Prostate gland (tissue), 2 donors: Measurements from ENCODE around the gene CALML6. TPM values are rescaled to one million over a fixed set of nuclear protein-coding genes. Genes with fewer than 3 reads are reported as not detected.
"Not testable (repeated sequence)": the region's sequence is repeated elsewhere in the genome, so short reads cannot be mapped to it uniquely, and the experiment has no call there.

Source experiments
- DNase-seq: peaks from one replicate; pipeline ENCODE4 v3.0.0-alpha.2; 2019; ENCODE audit warnings: low spot score
- H3K27ac ChIP-seq, 2 donors: fragments of 200-600 bp; sonication (generic); 2 replicates each; pipeline ENCODE4 v1.5.1; 2017 to 2019
- H3K27me3 ChIP-seq: fragments of 200-600 bp; sonication (generic); replicated peaks from 2 replicates; pipeline ENCODE4 v1.5.1; 2019; ENCODE audit not compliant: insufficient read depth
- H3K36me3 ChIP-seq, 2 donors: fragments of 200-600 bp; sonication (generic); 1 replicate in 1 of 2; 2 replicates in 1 of 2; pipeline versions ENCODE4 v1.5.1 to v1.8.1; 2017 to 2019
- H3K4me1 ChIP-seq: fragments of 200-600 bp; sonication (generic); replicated peaks from 2 replicates; pipeline ENCODE4 v1.5.1; 2019
- H3K4me3 ChIP-seq, 2 donors: fragments of 200-600 bp; sonication (generic); 2 replicates each; pipeline ENCODE4 v1.5.1; 2017 to 2019
- H3K9me3 ChIP-seq: fragments of 200-600 bp; sonication (generic); 2 replicates; pipeline ENCODE4 v1.5.1; 2017
- CTCF ChIP-seq, 4 experiments: fragments of 200-600 bp in 2 of 4; fragments of 450-650 bp in 2 of 4; sonication (generic) in 2 of 4; IDR thresholded peaks; 1 replicate in 3 of 4; 2 replicates in 1 of 4; pipeline ENCODE4 v1.5.1; 2016 to 2019; ENCODE audit warnings: antibody characterized with exemption in 4 of 4, mild to moderate bottlenecking in 2 of 4, moderate library complexity in 2 of 4
- POLR2A ChIP-seq: fragments of 450-650 bp; IDR thresholded peaks from one replicate; pipeline ENCODE4 v1.6.1; 2016; ENCODE audit warnings: antibody characterized with exemption, mild to moderate bottlenecking
- POLR2AphosphoS5 ChIP-seq: sonication (generic); formaldehyde crosslinking; IDR thresholded peaks from one replicate; pipeline ENCODE4 v1.6.1; 2017; ENCODE audit warnings: antibody characterized with exemption
- WGBS: methylation state at CpG from one replicate; pipeline ENCODE4 v1.1.5; 2018; 5-methylcytosine and 5-hydroxymethylcytosine counted together
- intact Hi-C: fragments of 100-400 bp; cut with DNase I; formaldehyde crosslinking; loops from one replicate; pipeline ENCODE4 v1.14.2; 2022
- total RNA-seq, 2 donors: library from RNA; depleted of rRNA; stranded (reverse); fragments of >200 nt; gene quantifications; one replicate each; pipeline ENCODE4 v1.1.0, GENCODE V29; 2016

CALML6 gene
- total RNA-seq, 2 donors from 2014 or later = 0.18 to 0.28 TPM

DNA sequence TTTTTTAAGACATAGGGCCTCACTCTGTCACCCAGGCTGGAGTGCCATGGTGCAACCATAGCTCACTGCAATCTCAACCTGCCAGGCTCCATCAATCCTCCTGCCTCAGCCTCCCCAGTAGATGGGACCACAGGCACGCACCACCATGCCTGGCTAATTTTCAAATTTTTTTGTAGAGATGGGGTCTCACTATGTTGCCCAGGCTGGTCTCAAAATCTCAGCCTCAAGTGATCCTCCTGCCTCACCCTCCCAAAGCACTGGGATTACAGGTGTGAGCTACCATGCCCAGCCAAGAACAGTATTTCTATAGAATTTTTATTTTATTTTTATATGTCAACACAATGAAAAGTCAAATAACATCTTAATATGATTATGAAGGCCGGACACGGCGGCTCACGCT is 35.1 kb upstream of the CALML6 start:
- Histone ChIP-seq H3K36me3 (no peaks in the 10 kb centered on the region), H3K9me3 (no peaks in the 10 kb centered on the region), H3K4me1 (no peaks in the 10 kb centered on the region), H3K27me3 (no peaks in the 10 kb centered on the region), H3K4me3 (no peak overlapping the region), H3K27ac (no peak overlapping the region)
- intact Hi-C loops = no loop called here
- 89% methylated on average over 5 of the region's 5 CpGs for WGBS
- TF ChIP-seq POLR2AphosphoS5 (no peak), CTCF (IDR thresholded peaks at IDR 0.05) (no peak), POLR2A (no peak)
- DNase-seq = no peak

DNA sequence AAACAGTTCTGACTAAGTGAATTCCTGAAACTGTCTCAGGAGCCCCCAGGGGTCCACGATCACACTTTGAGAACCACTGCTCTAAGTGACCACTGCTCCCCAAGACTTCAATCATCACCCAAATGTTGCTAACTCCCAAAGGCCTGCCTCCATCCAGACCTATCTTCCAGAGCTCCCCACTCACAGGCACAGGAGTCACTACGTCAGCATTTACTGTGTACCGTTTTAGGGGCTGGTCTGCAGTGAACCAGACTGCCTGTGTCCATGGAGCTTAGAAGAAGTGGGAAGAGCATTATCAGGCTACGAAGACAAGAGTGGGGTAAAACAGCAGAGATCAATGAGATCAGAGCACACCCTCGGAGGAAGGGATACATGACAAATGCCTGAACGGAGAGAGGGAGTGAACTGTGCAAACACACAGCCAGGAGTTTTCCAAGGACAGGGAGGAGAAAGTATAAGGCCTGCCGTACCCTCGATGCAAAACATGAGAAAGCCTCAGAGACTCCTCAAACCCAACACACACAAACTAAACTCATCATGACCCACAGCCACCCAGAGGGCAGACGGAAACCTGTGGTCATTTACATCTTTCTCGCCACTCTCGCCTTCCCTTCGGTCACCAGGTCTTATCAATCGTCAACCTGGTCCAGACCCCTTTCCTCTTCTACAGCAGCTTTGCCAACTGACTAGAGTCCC is 34.3 kb upstream of the CALML6 start:
- intact Hi-C loops = no loop called here
- no peaks in the 10 kb centered on the region for H3K4me1 ChIP-seq
- 63% methylated on average over 13 of the region's 13 CpGs for WGBS

DNA sequence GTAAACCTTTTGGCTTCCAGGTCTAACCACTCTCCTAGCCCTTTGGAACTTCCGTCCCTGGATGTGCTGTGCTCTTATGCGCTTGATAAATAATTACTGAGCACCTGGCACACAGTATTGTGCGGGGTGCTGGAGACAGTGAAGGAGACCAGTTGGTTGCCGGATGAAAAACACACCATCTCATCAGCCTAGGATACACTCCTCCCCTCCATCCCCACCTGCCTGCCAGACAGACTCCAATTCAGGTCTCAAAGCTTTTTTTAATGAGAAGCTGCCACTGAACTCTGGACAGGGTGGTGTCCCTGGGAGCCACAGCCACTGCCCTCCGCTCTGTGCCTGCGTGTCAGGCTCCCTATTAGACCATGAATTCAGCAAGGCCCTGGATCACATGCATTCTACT is 33.3 kb upstream of the CALML6 start:
- H3K27ac ChIP-seq = no peak overlapping the region
- H3K27me3 ChIP-seq = no peaks in the 10 kb centered on the region
- WGBS = 89% methylated on average over 6 of the region's 6 CpGs
- no peak overlapping the region for H3K4me3 ChIP-seq
- no peak for DNase-seq
- H3K36me3 ChIP-seq = no peaks in the 10 kb centered on the region
- no peaks in the 10 kb centered on the region for H3K4me1 ChIP-seq
- intact Hi-C loops = no loop called here
- TF ChIP-seq POLR2A (no peak), POLR2AphosphoS5 (no peak), CTCF (IDR thresholded peaks at IDR 0.05) (no peak)
- H3K9me3 ChIP-seq = no peaks in the 10 kb centered on the region

More for the DNA sequence above, 34.3 kb upstream of the CALML6 start:
- no peak for TF ChIP-seq POLR2AphosphoS5
- TF ChIP-seq CTCF (IDR thresholded peaks at IDR 0.05) = no peak
- TF ChIP-seq POLR2A = no peak
- no peaks in the 10 kb centered on the region for H3K36me3 ChIP-seq
- no peaks in the 10 kb centered on the region for H3K9me3 ChIP-seq
- no peak overlapping the region for H3K27ac ChIP-seq
- no peak for DNase-seq
- H3K4me3 ChIP-seq = no peak overlapping the region
- no peaks in the 10 kb centered on the region for H3K27me3 ChIP-seq

GRCh38 chr1:1883092-1883873 is 31.8 kb upstream of the CALML6 start:
- no peak for TF ChIP-seq POLR2A
- TF ChIP-seq CTCF (IDR thresholded peaks at IDR 0.05) = no peak
- no peak for TF ChIP-seq POLR2AphosphoS5
- no peaks in the 10 kb centered on the region for H3K4me1 ChIP-seq
- H3K27me3 ChIP-seq = no peaks in the 10 kb centered on the region
- WGBS = 45% methylated on average over 4 of the region's 4 CpGs
- no peaks in the 10 kb centered on the region for H3K36me3 ChIP-seq
- no peaks in the 10 kb centered on the region for H3K9me3 ChIP-seq
- H3K27ac ChIP-seq = no peak overlapping the region
- H3K4me3 ChIP-seq = no peak overlapping the region
- intact Hi-C loops = no loop called here
- no peak for DNase-seq

- WGBS = 77% methylated on average over 11 of the region's 11 CpGs
- H3K27me3 ChIP-seq, H3K4me3 ChIP-seq, H3K36me3 ChIP-seq, H3K9me3 ChIP-seq, H3K27ac ChIP-seq, DNase-seq, H3K4me1 ChIP-seq, intact Hi-C loops: not testable (repeated sequence)
These were observed 31.2 kb upstream of the CALML6 start for GRCh38 chr1:1883890-1884289.
